Activated CD4-positive, alpha-beta T cell treated with anti-CD3 and anti-CD28 coated beads for 36 hours (primary cell): ENCODE data around the gene DDIT3. TPM values are rescaled to one million over a fixed set of nuclear protein-coding genes. Genes with fewer than 3 reads are reported as not detected.
"Not testable (repeated sequence)": the region's sequence is repeated elsewhere in the genome, so short reads cannot be mapped to it uniquely, and the experiment has no call there.

Source experiments
- ATAC-seq: fragments of 200-7000 bp; cut with Tn5 transposase; one replicate; pipeline ENCODE4 v1.10.0; 2021; ENCODE audit warnings: mild to moderate bottlenecking, moderate library complexity
- CTCF ChIA-PET: fragments of 350-600 bp; sonication (Branson Sonifier 250); formaldehyde crosslinking; loops from one replicate; lab custom pipeline; 2021; ENCODE audit warnings: antibody characterized with exemption; lab: Charles Lee
- POLR2A ChIA-PET: fragments of 350-600 bp; sonication (Branson Sonifier 250); formaldehyde crosslinking; loops from one replicate; lab custom pipeline; 2021; ENCODE audit warnings: antibody characterized with exemption, inconsistent platforms; lab: Charles Lee
- DNase-seq: peaks from one replicate; pipeline ENCODE4 v3.0.0-alpha.2; 2020
- H3K27ac Mint-ChIP-seq: one replicate; pipeline ENCODE4 v1.8.0; 2021; ENCODE audit warnings: mixed read lengths
- H3K27me3 Mint-ChIP-seq: one replicate; pipeline ENCODE4 v1.8.0; 2021; ENCODE audit warnings: mixed read lengths
- H3K36me3 Mint-ChIP-seq: one replicate; pipeline ENCODE4 v1.8.0; 2021; ENCODE audit warnings: low read depth, mixed read lengths
- H3K4me1 Mint-ChIP-seq: one replicate; pipeline ENCODE4 v1.8.0; 2021; ENCODE audit warnings: mixed read lengths
- H3K4me3 Mint-ChIP-seq: one replicate; pipeline ENCODE4 v1.8.0; 2021; ENCODE audit warnings: mild to moderate bottlenecking, moderate library complexity, mixed read lengths
- H3K9me3 Mint-ChIP-seq: one replicate; pipeline ENCODE4 v1.8.0; 2021; ENCODE audit warnings: low read depth, mixed read lengths
- intact Hi-C, 2 experiments: fragments of 100-400 bp; cut with DNase I in 1 of 2; cut with micrococcal nuclease in 1 of 2; formaldehyde crosslinking; loops; one replicate each; pipeline versions ENCODE4 v1.14.2 to v1.15.1; 2022 to 2024; cut with DNase I, micrococcal nuclease
- total RNA-seq, 2 experiments: library from RNA; stranded (reverse); gene quantifications; one replicate each; pipeline ENCODE4 v1.2.3, GENCODE V29; 2021

The DDIT3 gene
- total RNA-seq, 2 experiments from 2014 or later = 31.2 to 32.2 TPM

DNA sequence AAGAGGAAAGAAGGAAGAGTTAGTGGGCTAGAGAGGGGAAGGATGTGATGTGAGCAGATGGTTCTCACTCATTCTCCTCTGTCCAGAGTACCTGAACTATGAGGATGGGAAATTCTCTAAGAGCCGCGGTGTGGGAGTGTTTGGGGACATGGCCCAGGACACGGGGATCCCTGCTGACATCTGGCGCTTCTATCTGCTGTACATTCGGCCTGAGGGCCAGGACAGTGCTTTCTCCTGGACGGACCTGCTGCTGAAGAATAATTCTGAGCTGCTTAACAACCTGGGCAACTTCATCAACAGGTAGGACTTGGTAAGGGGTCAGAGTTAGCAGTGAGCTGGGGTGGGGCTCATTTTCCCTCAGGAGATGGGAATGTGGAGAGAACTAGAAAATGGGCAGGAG lies 7.6 kb downstream of the DDIT3 start:
- Mint-ChIP-seq H3K9me3 (no peaks in the 10 kb centered on the region), H3K27me3 (no peaks in the 10 kb centered on the region), H3K4me1 (peaks cover 5% of the 10 kb centered on the region), H3K4me3 (no peak overlapping the region), H3K36me3 (peaks cover 66% of the 10 kb centered on the region), H3K27ac (peak overlapping the region; percentile 4)
- no peak for ATAC-seq
- DNase-seq = no peak
- POLR2A ChIA-PET = interaction anchor here (0.5 kb wide), 1 partner anchor 20 kb away, joined by 4 read pairs; no protein-coding TSS in a partner anchor
- intact Hi-C loops = no loop called here
- CTCF ChIA-PET = interaction anchor here (1.1 to 1.7 kb wide), 3 partner anchors 10 to 23 kb away, joined by 3 to 6 read pairs (median 3); no protein-coding TSS in a partner anchor

- Mint-ChIP-seq H3K27ac (peak overlapping the region; percentile 78), H3K9me3 (no peaks in the 10 kb centered on the region), H3K4me3 (no peak overlapping the region), H3K36me3 (peaks cover 57% of the 10 kb centered on the region), H3K27me3 (no peaks in the 10 kb centered on the region), H3K4me1 (peaks cover under 1% of the 10 kb centered on the region)
- ChIA-PET CTCF (interaction anchor here (1.1 to 1.7 kb wide), 4 partner anchors 9 to 22 kb away, joined by 3 to 6 read pairs (median 3); no protein-coding TSS in a partner anchor), POLR2A (interaction anchor here (0.5 kb wide), 1 partner anchor 19 kb away, joined by 4 read pairs; no protein-coding TSS in a partner anchor)
- intact Hi-C loops = no loop called here
- ATAC-seq = no peak
- DNase-seq = no peak
Observed at GRCh38 chr12:57511588-57512325, 8.6 kb downstream of the DDIT3 start.

DNA sequence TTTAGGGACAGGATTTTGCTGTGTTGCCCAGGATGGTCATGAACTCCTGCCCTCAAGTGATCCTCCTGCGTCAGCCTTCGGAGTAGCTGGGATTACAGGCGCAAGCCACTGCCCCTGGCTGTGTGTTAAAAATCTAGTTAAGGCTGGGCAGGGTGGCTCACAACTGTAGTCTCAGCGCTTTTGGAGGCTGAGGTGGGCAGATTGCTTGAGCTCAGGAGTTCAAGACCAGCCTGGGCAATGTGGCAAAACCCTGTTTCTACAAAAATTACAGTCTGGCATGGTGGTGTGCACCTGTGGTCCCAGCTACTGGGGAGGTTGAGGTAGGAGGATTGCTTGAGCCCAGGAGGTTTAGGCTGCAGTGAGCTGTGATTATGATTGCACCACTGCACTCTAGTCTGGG lies 9.2 kb downstream of the DDIT3 start:
- Mint-ChIP-seq H3K27ac (no peak overlapping the region), H3K4me3 (no peak overlapping the region), H3K27me3 (no peaks in the 10 kb centered on the region), H3K9me3 (no peaks in the 10 kb centered on the region), H3K4me1 (no peaks in the 10 kb centered on the region), H3K36me3 (peaks cover 55% of the 10 kb centered on the region)
- POLR2A ChIA-PET = interaction anchor here (0.6 kb wide), 1 partner anchor 759 kb away, joined by 5 read pairs; the partner anchor contains the start of gene PRIM1
- intact Hi-C loops = no loop called here
- CTCF ChIA-PET = interaction anchor here (1.2 to 1.7 kb wide), 2 partner anchors 11 to 20 kb away, joined by 3 to 6 read pairs; no protein-coding TSS in a partner anchor
- ATAC-seq = no peak
- DNase-seq = no peak

GRCh38 chr12:57507796-57508195 lies 12.5 kb downstream of the DDIT3 start:
- CTCF ChIA-PET, H3K9me3 Mint-ChIP-seq, H3K4me1 Mint-ChIP-seq, H3K27me3 Mint-ChIP-seq, H3K4me3 Mint-ChIP-seq, POLR2A ChIA-PET, ATAC-seq, DNase-seq, intact Hi-C loops, H3K27ac Mint-ChIP-seq: not testable (repeated sequence)
- peaks cover 62% of the 10 kb centered on the region for H3K36me3 Mint-ChIP-seq

DNA sequence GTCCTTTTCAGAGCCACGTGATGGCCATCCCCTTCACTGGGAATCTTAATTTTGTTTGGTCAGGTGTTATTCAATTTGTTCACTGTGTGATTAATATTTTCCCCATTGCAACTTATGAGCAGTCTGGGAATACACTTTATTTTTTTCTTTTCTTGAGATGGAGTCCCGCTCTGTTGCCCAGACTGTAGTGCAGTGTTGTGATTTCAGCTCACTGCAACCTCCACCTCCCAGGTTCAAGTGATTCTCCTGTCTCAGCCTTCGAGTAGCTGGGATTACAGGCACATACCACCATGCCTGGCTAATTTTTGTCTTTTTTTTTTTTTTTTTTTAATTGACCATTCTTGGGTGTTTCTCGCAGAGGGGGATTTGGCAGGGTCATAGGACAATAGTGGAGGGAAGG lies 13.8 kb downstream of the DDIT3 start:
- H3K27ac Mint-ChIP-seq, H3K27me3 Mint-ChIP-seq, intact Hi-C loops, H3K9me3 Mint-ChIP-seq, H3K4me1 Mint-ChIP-seq, DNase-seq, H3K4me3 Mint-ChIP-seq, ATAC-seq: not testable (repeated sequence)
- CTCF ChIA-PET = interaction anchor here (0.8 kb wide), 1 partner anchor 15 kb away, joined by 3 read pairs; no protein-coding TSS in a partner anchor
- peaks cover 62% of the 10 kb centered on the region for H3K36me3 Mint-ChIP-seq
- POLR2A ChIA-PET = interaction anchor here (0.6 kb wide), 1 partner anchor 106 kb away, joined by 8 read pairs; no protein-coding TSS in a partner anchor

DNA sequence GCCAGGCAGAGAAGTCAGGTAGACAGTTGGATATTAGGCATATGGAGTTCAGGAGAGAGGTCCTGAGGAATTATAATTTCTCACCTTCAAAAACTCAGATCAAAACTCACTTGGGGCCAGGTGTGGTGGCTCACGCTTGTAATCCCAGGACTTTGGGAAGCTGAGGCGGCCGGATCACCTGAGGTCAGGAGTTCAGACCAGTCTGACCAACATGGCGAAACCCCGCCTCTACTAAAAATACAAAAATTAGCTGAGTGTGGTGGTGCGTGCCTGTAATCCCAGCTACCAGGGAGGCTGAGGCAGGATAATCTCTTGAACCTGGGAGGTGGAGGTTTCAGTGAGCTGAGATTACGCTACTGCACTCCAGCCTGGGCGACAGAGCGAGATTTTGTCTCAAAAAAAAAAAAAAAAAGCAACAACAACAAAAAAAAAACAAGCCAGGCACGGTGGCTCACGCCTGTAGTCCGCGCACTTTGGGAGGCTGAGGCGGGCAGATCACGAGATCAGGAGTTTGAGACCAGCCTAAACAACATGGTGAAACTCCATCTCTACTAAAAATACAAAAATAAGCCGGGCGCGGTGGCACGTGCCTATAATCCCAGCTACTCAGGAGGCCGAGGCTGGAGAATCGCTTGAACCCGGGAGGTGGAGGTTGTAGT lies 17.9 kb downstream of the DDIT3 start:
- CTCF ChIA-PET = interaction anchor here (0.6 to 1.1 kb wide), 4 partner anchors 10 to 121 kb away, joined by 3 to 4 read pairs (median 4); no protein-coding TSS in a partner anchor
- H3K36me3 Mint-ChIP-seq = peaks cover 80% of the 10 kb centered on the region
- H3K4me3 Mint-ChIP-seq, ATAC-seq, H3K4me1 Mint-ChIP-seq, DNase-seq, H3K27ac Mint-ChIP-seq, H3K9me3 Mint-ChIP-seq, H3K27me3 Mint-ChIP-seq: not testable (repeated sequence)
- intact Hi-C loops = loop anchor here in 1 of 2 experiments (2.0 kb wide), 1 partner anchor 14 kb away; the partner anchor contains the start of gene MARS1
- POLR2A ChIA-PET = interaction anchor here (0.6 to 1.3 kb wide), 4 partner anchors 27 to 870 kb away, joined by 3 to 4 read pairs (median 4); no protein-coding TSS in a partner anchor

DNA sequence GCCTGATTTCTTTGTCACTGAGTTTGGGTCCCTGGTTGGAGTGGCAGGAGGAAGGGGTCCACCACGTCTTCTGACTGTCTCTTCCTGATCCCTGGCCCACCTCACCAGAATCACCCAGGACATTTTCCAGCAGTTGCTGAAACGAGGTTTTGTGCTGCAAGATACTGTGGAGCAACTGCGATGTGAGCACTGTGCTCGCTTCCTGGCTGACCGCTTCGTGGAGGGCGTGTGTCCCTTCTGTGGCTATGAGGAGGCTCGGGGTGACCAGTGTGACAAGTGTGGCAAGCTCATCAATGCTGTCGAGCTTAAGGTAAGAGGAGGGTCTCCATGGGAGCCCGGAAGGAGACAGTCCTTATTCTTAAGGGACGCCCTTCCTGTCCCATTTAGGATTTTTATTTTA lies 20.1 kb downstream of the DDIT3 start:
- DNase-seq (no peak), ATAC-seq (no peak)
- Mint-ChIP-seq H3K27me3 (no peaks in the 10 kb centered on the region), H3K27ac (no peak overlapping the region), H3K9me3 (peaks cover 2% of the 10 kb centered on the region), H3K36me3 (peaks cover 88% of the 10 kb centered on the region), H3K4me1 (peaks cover 9% of the 10 kb centered on the region), H3K4me3 (no peak overlapping the region)
- intact Hi-C loops = no loop called here
- POLR2A ChIA-PET = interaction anchor here (0.6 kb wide), 1 partner anchor 20 kb away, joined by 3 read pairs; the partner anchor contains the start of gene DDIT3
- CTCF ChIA-PET = interaction anchor here (0.5 to 1.2 kb wide), 3 partner anchors 11 to 683 kb away, joined by 3 read pairs; no protein-coding TSS in a partner anchor

- ATAC-seq (no peak), DNase-seq (no peak)
- ChIA-PET CTCF (no interaction called here), POLR2A (no interaction called here)
- H3K4me3 Mint-ChIP-seq = no peak overlapping the region
- H3K27me3 Mint-ChIP-seq = no peaks in the 10 kb centered on the region
- intact Hi-C loops = no loop called here
- peaks cover 2% of the 10 kb centered on the region for H3K9me3 Mint-ChIP-seq
- peaks cover 76% of the 10 kb centered on the region for H3K36me3 Mint-ChIP-seq
- no peak overlapping the region for H3K27ac Mint-ChIP-seq
- H3K4me1 Mint-ChIP-seq = peaks cover 9% of the 10 kb centered on the region
Observed at GRCh38 chr12:57498571-57498970, 21.7 kb downstream of the DDIT3 start.

DNA sequence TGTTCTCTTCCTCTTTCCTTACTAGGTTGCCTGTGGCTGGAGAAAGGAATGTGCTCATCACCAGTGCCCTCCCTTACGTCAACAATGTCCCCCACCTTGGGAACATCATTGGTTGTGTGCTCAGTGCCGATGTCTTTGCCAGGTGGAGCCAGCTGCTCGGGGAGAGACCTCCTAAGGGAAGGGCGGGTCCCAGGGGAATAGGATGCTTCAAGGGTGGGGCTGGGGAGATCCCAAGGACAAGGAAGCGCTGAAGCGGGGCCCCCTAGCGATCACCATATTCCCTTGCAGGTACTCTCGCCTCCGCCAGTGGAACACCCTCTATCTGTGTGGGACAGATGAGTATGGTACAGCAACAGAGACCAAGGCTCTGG lies 22.2 kb downstream of the DDIT3 start:
- no peaks in the 10 kb centered on the region for H3K27me3 Mint-ChIP-seq
- peaks cover 2% of the 10 kb centered on the region for H3K9me3 Mint-ChIP-seq
- H3K27ac Mint-ChIP-seq = no peak overlapping the region
- intact Hi-C loops = no loop called here
- ChIA-PET CTCF (no interaction called here), POLR2A (no interaction called here)
- peaks cover 9% of the 10 kb centered on the region for H3K4me1 Mint-ChIP-seq
- DNase-seq (no peak), ATAC-seq (no peak)
- no peak overlapping the region for H3K4me3 Mint-ChIP-seq
- peaks cover 72% of the 10 kb centered on the region for H3K36me3 Mint-ChIP-seq

- Mint-ChIP-seq H3K27me3 (no peaks in the 10 kb centered on the region), H3K4me1 (peaks cover 11% of the 10 kb centered on the region), H3K27ac (peak overlapping the region; percentile 38), H3K4me3 (no peak overlapping the region), H3K9me3 (peaks cover 2% of the 10 kb centered on the region), H3K36me3 (peaks cover 71% of the 10 kb centered on the region)
- CTCF ChIA-PET = interaction anchor here (0.6 to 1.4 kb wide), 2 partner anchors 39 to 781 kb away, joined by 3 to 5 read pairs; partner anchors contain the start of gene GLI1
- POLR2A ChIA-PET = interaction anchor here (0.7 to 1.3 kb wide), 2 partner anchors 17 to 20 kb away, joined by 4 to 7 read pairs; no protein-coding TSS in a partner anchor
- ATAC-seq (no peak), DNase-seq (no peak)
- intact Hi-C loops = no loop called here
Observed at GRCh38 chr12:57497223-57498131, 22.8 kb downstream of the DDIT3 start.
